IMR-90 (cell line): Measurements from ENCODE around the gene CLDN7. TPM values are rescaled to one million over a fixed set of nuclear protein-coding genes. Genes with fewer than 3 reads are reported as not detected.

Experiments
- ATAC-seq: fragments of 200-7000 bp; cut with Tn5 transposase; 2 replicates; pipeline ENCODE4 v1.9.1; 2020; ENCODE audit warnings: low read depth, mild to moderate bottlenecking, moderate library complexity
- BruUV-seq: library from RNA; stranded (reverse); fragments of 400-500 nt; replicated peaks from 2 replicates; lab custom pipeline; 2021; lab: Mats Ljungman, UMichigan
- CTCF ChIA-PET: fragments of 300-600 bp; formaldehyde crosslinking; extraction: SDS; loops from one replicate; lab custom pipeline; 2021; ENCODE audit warnings: antibody characterized with exemption; lab: Yijun Ruan, JAX
- POLR2A ChIA-PET: fragments of 300-600 bp; sonication (Branson Sonifier 250); formaldehyde crosslinking; loops from one replicate; lab custom pipeline; 2022; ENCODE audit warnings: antibody characterized with exemption; ENCODE audit not compliant: unreplicated experiment; lab: Charles Lee
- DNase-seq: peaks from one replicate; pipeline ENCODE4 v3.0.0; 2013
- H2AFZ ChIP-seq: replicated peaks from 2 replicates; pipeline ENCODE3; 2013; ENCODE audit warnings: low read length, mild to moderate bottlenecking; ENCODE audit not compliant: poor library complexity
- H2AK5ac ChIP-seq: 2 replicates; pipeline ENCODE4 v1.6.1; 2013; ENCODE audit warnings: low read depth, low read length, inconsistent platforms
- H2AK9ac ChIP-seq: replicated peaks from 2 replicates; pipeline ENCODE3; 2013; ENCODE audit warnings: mild to moderate bottlenecking, low read depth, low read length, moderate library complexity; ENCODE audit not compliant: poor library complexity
- H2BK120ac ChIP-seq: 2 replicates; pipeline ENCODE4 v1.6.1; 2013; ENCODE audit warnings: low read depth, low read length, inconsistent platforms
- H2BK15ac ChIP-seq: 3 replicates; pipeline ENCODE4 v1.6.1; 2013; ENCODE audit warnings: low read depth, low read length, inconsistent platforms
- H2BK20ac ChIP-seq: 2 replicates; pipeline ENCODE4 v1.6.1; 2013; ENCODE audit warnings: low read depth, mild to moderate bottlenecking, inconsistent platforms, low read length, moderate library complexity
- H2BK5ac ChIP-seq: 2 replicates; pipeline ENCODE4 v1.6.1; 2013; ENCODE audit warnings: mild to moderate bottlenecking, low read depth, low read length, inconsistent platforms; ENCODE audit not compliant: poor library complexity, severe bottlenecking
- H3K14ac ChIP-seq: replicated peaks from 2 replicates; pipeline ENCODE4 v1.6.1; 2013; ENCODE audit warnings: low read depth, low read length, inconsistent platforms
- H3K18ac ChIP-seq: 2 replicates; pipeline ENCODE4 v1.6.1; 2013; ENCODE audit warnings: low read depth, low read length, control low read depth
- H3K23ac ChIP-seq: 2 replicates; pipeline ENCODE4 v1.6.1; 2013; ENCODE audit warnings: low read depth, low read length, inconsistent platforms
- H3K27ac ChIP-seq: 2 replicates; pipeline ENCODE4 v1.5.1; 2013; ENCODE audit warnings: mild to moderate bottlenecking, control low read depth, low read length; ENCODE audit not compliant: insufficient read depth
- H3K27me3 ChIP-seq: 2 replicates; pipeline ENCODE4 v1.6.1; 2013; ENCODE audit warnings: low read length; ENCODE audit not compliant: control insufficient read depth, insufficient read depth
- H3K36me3 ChIP-seq: 2 replicates; pipeline ENCODE4 v1.6.1; 2013; ENCODE audit warnings: low read length, mixed read lengths; ENCODE audit not compliant: control insufficient read depth, insufficient read depth
- H3K4ac ChIP-seq: 2 replicates; pipeline ENCODE4 v1.6.1; 2013; ENCODE audit warnings: low read depth, low read length, inconsistent platforms
- H3K4me1 ChIP-seq: 2 replicates; pipeline ENCODE4 v1.6.1; 2013; ENCODE audit warnings: low read length, mixed read lengths; ENCODE audit not compliant: control insufficient read depth, insufficient read depth
- H3K4me2 ChIP-seq: 2 replicates; pipeline ENCODE4 v1.6.1; 2013; ENCODE audit warnings: low read depth, mild to moderate bottlenecking, control low read depth, low read length, moderate library complexity
- H3K4me3 ChIP-seq: 2 replicates; pipeline ENCODE4 v1.5.1; 2013; ENCODE audit warnings: low read depth, mild to moderate bottlenecking, control low read depth, low read length, moderate library complexity; ENCODE audit not compliant: insufficient read depth
- H3K56ac ChIP-seq: 2 replicates; pipeline ENCODE4 v1.6.1; 2013; ENCODE audit warnings: low read length, inconsistent platforms; ENCODE audit not compliant: insufficient read depth; ENCODE audit errors: extremely low read depth
- H3K79me1 ChIP-seq, 2 experiments: 2 replicates each; pipeline ENCODE4 v1.6.1; 2013; ENCODE audit warnings: low read length in 2 of 2, inconsistent platforms in 1 of 2, low read depth in 1 of 2
- H3K9ac ChIP-seq: 2 replicates; pipeline ENCODE4 v1.6.1; 2013; ENCODE audit warnings: low read depth, low read length, control low read depth
- H3K9me1 ChIP-seq: 2 replicates; pipeline ENCODE4 v1.6.1; 2013; ENCODE audit warnings: low read length, inconsistent platforms; ENCODE audit not compliant: insufficient read depth
- H3K9me3 ChIP-seq: 2 replicates; pipeline ENCODE4 v1.6.1; 2013; ENCODE audit warnings: low read length; ENCODE audit not compliant: control insufficient read depth, insufficient read depth
- H4K20me1 ChIP-seq: 2 replicates; pipeline ENCODE4 v1.6.1; 2013; ENCODE audit warnings: low read length, inconsistent platforms; ENCODE audit not compliant: insufficient read depth
- H4K5ac ChIP-seq: 2 replicates; pipeline ENCODE4 v1.6.1; 2013; ENCODE audit warnings: mild to moderate bottlenecking, low read depth, low read length, control low read depth
- H4K8ac ChIP-seq, 2 experiments: 2 replicates each; pipeline ENCODE4 v1.6.1; 2013; ENCODE audit warnings: low read depth in 2 of 2, low read length in 2 of 2, control low read depth in 1 of 2, inconsistent platforms in 1 of 2
- H4K91ac ChIP-seq: 2 replicates; pipeline ENCODE4 v1.6.1; 2013; ENCODE audit warnings: low read depth, low read length, inconsistent platforms; ENCODE audit not compliant: insufficient read depth
- BHLHE40 ChIP-seq: fragments of 150-350 bp; IDR thresholded peaks from 2 replicates; pipeline ENCODE4 v1.6.1; 2016; ENCODE audit warnings: mild to moderate bottlenecking, low read depth, low read length
- CEBPB ChIP-seq: IDR thresholded peaks from 2 replicates; pipeline ENCODE4 v1.6.1; 2012; ENCODE audit warnings: low read depth, low read length, improper control_type of control experiment
- CTCF ChIP-seq: conservative IDR thresholded peaks from 2 replicates; pipeline ENCODE4 v1.5.1; 2012; ENCODE audit warnings: mild to moderate bottlenecking, low read depth, low read length, improper control_type of control experiment
- ELK1 ChIP-seq: fragments of 150-350 bp; IDR thresholded peaks from 2 replicates; pipeline ENCODE4 v1.6.1; 2016; ENCODE audit warnings: low read depth, mild to moderate bottlenecking, low read length, moderate library complexity, borderline replicate concordance
- FOS ChIP-seq: fragments of 150-350 bp; IDR thresholded peaks from 2 replicates; pipeline ENCODE4 v1.6.1; 2016; ENCODE audit warnings: low read depth, low read length
- MAFK ChIP-seq: IDR thresholded peaks from 2 replicates; pipeline ENCODE4 v1.6.1; 2012; ENCODE audit warnings: low read depth, low read length, improper control_type of control experiment
- MAZ ChIP-seq: IDR thresholded peaks from 2 replicates; pipeline ENCODE4 v1.6.1; 2012; ENCODE audit warnings: low read depth, mild to moderate bottlenecking, low read length, improper control_type of control experiment, moderate library complexity, borderline replicate concordance
- POLR2A ChIP-seq: IDR thresholded peaks from 2 replicates; pipeline ENCODE4 v1.6.1; 2012; ENCODE audit warnings: mild to moderate bottlenecking, low read depth, low read length
- SMC3 ChIP-seq: fragments of 150-350 bp; IDR thresholded peaks from 2 replicates; pipeline ENCODE4 v1.6.1; 2016; ENCODE audit warnings: low read depth, mild to moderate bottlenecking, antibody characterized with exemption, low read length, moderate library complexity
- USF2 ChIP-seq: fragments of 150-350 bp; IDR thresholded peaks from 2 replicates; pipeline ENCODE4 v1.6.1; 2017; ENCODE audit warnings: mild to moderate bottlenecking, antibody characterized with exemption, low read length, low read depth
- WGBS, 2 experiments: methylation state at CpG; one replicate each; pipeline versions ENCODE4 v1.1.5 to v1.1.7; 2013; ENCODE audit warnings: missing lambda C conversion rate in 2 of 2; ENCODE audit not compliant: insufficient read length in 1 of 2; ENCODE audit errors: extremely low coverage in 2 of 2; 5-methylcytosine and 5-hydroxymethylcytosine counted together
- dilution Hi-C: fragments of 300-500 bp; cut with HindIII; formaldehyde crosslinking; loops from one replicate; pipeline ENCODE4 v1.14.3; 2018; ENCODE audit warnings: low sequenced_read_pairs; ENCODE audit not compliant: unreplicated experiment
- in situ Hi-C: fragments of 300-500 bp; cut with MboI; formaldehyde crosslinking; loops from 3 replicates; pipeline ENCODE4 v1.14.3; 2019; ENCODE audit warnings: low sequenced_read_pairs, inconsistent platforms, mixed read lengths
- intact Hi-C: fragments of 100-400 bp; cut with micrococcal nuclease; formaldehyde crosslinking; loops from 2 replicates; pipeline ENCODE4 v1.10.0; 2022
- polyA plus RNA-seq, 3 experiments: library from polyadenylated mRNA; depleted of rRNA; stranded (reverse); fragments of >200 nt; gene quantifications; 2 replicates each; pipeline ENCODE4 v1.2.3, GENCODE V29; 2012; ENCODE audit warnings: low replicate concordance in 1 of 3
- total RNA-seq: library from RNA; depleted of rRNA; stranded (reverse); fragments of >200 nt; gene quantifications from 2 replicates; pipeline ENCODE4 v1.2.3, GENCODE V29; 2012

CLDN7 gene
- total and polyA plus RNA-seq, 2 of the 4 experiments (the other 2 are of a cell fraction), result 1.4 TPM

- Histone ChIP-seq H3K79me1 (peaks cover 13 to 52% of the 10 kb centered on the region in 2 experiments), H4K20me1 (peaks cover 13% of the 10 kb centered on the region), H3K23ac (peak within 1 kb of the TSS; percentile 99), H2AK9ac (peak within 1 kb of the TSS; percentile 100), H3K4ac (peak within 1 kb of the TSS; percentile 99), H3K27me3 (no peaks in the 10 kb centered on the region), H3K18ac (peak within 1 kb of the TSS; percentile 99), H2AFZ (peak within 1 kb of the TSS; percentile 90), H3K36me3 (peaks cover 28% of the 10 kb centered on the region), H3K4me3 (peak within 1 kb of the TSS; percentile 90), H3K9me1 (0 out of 2 replicates have a peak, but pooled peaks cover 2% of the 10 kb centered on the region), H4K5ac (peak within 1 kb of the TSS; percentile 98), H2BK15ac (peak within 1 kb of the TSS; percentile 93; the same call in 1 of the 3 replicates), H2BK5ac (peak within 1 kb of the TSS; percentile 98), H3K9ac (peak within 1 kb of the TSS; percentile 98), H3K4me2 (peak within 1 kb of the TSS; percentile 95), H4K8ac (peak within 1 kb of the TSS; percentile 80 to 100), H3K9me3 (no peaks in the 10 kb centered on the region), H3K14ac (peak within 1 kb of the TSS; percentile 100), H2BK120ac (peak within 1 kb of the TSS; percentile 97), H3K56ac (peak within 1 kb of the TSS; percentile 99), H2AK5ac (peak within 1 kb of the TSS; percentile 96), H3K27ac (peak within 1 kb of the TSS; percentile 95), H2BK20ac (peak within 1 kb of the TSS; percentile 75), H3K4me1 (peaks cover 8% of the 10 kb centered on the region), H4K91ac (peak within 1 kb of the TSS; percentile 98)
- dilution Hi-C loops (no loop called here), in situ Hi-C loops (loop anchor here (25.0 kb wide), 1 partner anchor 920 kb away; the partner anchor contains the start of genes PER1 and VAMP2), intact Hi-C loops (no loop called here)
- ATAC-seq (peak; percentile 54), DNase-seq (peak; percentile 90)
- CTCF ChIA-PET, result interaction anchor here (0.6 kb wide), 1 partner anchor 127 kb away, joined by 4 read pairs; the partner anchor contains the start of gene ASGR2
- TF ChIP-seq FOS (peak; percentile 5; the same call in 1 of the 2 replicates), CEBPB (no peak), USF2 (peak; percentile 63), CTCF (no peak), POLR2A (peak; percentile 82; the same call in 1 of the 2 replicates), MAFK (no peak), ELK1 (0 out of 2 replicates have a peak, but pooled peaks have one; percentile 21), MAZ (peak; percentile 88), BHLHE40 (0 out of 2 replicates have a peak, but pooled peaks have one; percentile 53), SMC3 (no peak)
- WGBS, 2 experiments, result 1% methylated on average over 14 of the region's 62 CpGs; no CpG with 5 or more reads in 1 of the 2 experiments
- BruUV-seq, result no TSS peak
- POLR2A ChIA-PET, result interaction anchor here (0.5 to 1.4 kb wide), 3 partner anchors 9 to 64 kb away, joined by 3 to 7 read pairs (median 4); partner anchors contain the start of gene CTDNEP1
These were observed 20.2 kb downstream of the CLDN7 start, which contains the start of gene GABARAP for GRCh38 chr17:7241783-7242716. TSS of gene GABARAP (minus strand) at chr17:7242449. CDS start at chr17:7242330, 119 bp downstream.
